SK-N-DZ (cell line): Measurements from ENCODE around the gene ZNRF1.
"Not testable (repeated sequence)": the region's sequence is repeated elsewhere in the genome, so short reads cannot be mapped to it uniquely, and the experiment has no call there.

ENCODE experiments used
- DNase-seq: peaks from one replicate; pipeline ENCODE4 v3.0.0-alpha.2; 2015; ENCODE audit warnings: low spot score

ZNRF1 gene

DNA sequence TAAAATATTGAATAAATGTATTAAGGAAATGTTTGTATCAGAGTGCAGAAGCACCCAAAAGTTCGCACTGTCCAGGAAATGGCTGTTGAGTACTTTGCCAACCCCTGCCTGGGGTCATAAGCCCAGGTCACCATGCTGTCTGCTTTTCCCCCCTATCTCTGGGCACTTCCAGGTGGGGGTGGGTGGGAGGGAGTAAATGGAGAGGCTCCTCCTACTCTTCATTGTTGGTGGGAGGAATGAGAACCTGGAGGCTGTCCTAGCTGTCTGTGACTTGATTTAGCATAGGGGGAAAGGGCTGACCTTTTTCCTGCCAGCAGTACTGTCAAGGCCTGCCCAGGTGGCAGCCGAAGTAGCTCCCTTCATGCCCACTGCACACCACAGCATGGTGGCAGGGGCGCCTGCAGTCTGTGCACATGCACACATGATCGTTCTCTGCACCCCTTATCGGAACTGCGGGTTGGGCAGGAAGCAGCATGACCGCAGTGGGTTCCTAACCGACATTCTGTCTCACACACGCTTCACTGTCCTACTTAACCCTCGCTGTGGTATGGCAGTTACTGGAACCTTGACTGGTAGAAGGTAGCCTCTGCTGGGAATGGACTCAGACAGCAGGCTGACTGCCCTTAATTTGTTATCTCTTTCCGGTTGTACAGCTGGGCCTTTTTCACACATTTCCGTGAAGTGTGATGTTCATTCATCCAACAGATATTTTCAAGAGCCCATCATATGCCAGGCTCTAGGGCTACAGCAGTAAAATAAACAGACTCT lies 76.3 kb downstream of the ZNRF1 start:
- DNase-seq = no peak

DNA sequence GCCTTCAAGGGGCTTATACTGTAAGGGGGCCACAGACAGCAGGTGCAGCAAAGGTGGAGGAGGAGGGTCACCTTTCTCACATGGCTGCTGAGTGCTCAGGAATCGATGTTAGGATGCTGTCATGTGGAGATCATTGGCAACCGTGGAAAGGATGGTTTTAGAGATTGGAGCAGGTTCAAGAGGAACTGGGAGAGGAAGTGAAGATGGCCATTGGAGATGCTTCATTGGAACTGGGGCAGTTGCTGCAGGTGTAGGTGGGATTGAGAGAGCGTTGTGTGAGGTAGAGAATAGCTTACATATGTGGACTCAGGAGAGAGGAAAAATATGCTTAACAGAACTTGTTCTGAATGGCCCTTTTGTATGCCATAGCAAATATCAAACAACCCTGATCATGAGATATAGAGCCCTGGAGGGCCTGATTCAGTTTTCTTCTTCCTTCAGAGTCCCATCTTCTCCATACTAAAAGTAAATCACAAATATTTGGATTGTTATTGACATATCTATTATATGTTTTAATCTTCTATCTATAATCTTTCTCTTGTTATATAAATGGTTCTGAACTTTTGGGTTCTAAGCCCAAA lies 77.0 kb downstream of the ZNRF1 start:
- no peak for DNase-seq

DNA sequence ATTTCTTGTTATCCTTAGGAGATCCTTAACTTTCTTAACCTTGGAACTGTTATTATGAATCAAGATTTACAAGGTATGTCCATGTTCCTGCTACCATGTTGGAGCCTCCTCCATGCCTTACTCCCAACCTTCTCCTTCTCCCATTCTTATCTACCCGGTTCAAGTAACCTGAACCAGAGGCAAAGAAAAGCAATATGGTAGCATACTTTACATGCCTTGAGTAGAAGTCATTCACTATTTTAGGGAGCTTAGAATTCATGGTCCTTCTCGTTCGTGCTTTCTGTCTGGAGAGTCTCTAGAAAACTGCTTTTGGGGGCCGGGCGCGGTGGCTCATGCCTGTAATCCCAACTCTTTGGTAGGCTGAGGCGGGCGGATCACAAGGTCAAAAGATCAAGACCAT lies 80.1 kb downstream of the ZNRF1 start:
- no peak for DNase-seq

DNA sequence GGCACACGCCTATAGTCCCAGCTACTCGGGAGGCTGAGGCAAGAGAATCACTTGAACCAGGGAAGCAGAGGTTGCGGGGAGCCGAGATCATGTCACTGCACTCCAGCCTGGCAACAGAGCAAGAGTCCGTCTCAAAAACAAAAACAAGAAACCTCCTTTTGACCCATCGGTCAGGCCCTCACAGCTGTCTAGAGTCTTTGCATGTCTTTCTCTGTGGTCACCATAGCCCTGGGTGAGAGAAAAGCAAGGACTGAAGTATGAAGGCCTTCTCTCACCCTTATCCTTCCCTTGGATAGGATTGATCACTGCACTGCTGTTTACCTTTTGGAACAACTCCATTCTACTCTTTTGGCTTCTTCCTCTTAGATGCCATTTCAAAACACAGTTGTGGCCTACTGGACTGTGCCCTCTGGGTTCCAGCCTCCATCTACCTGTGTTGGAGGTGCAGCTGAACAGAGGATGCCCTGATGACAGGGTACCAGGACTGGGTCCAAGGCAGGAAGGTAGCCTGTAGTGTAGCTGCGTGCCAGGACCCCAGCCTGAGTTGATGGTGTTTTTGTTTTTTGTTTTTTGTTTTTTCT lies 80.6 kb downstream of the ZNRF1 start:
- DNase-seq = no peak

DNA sequence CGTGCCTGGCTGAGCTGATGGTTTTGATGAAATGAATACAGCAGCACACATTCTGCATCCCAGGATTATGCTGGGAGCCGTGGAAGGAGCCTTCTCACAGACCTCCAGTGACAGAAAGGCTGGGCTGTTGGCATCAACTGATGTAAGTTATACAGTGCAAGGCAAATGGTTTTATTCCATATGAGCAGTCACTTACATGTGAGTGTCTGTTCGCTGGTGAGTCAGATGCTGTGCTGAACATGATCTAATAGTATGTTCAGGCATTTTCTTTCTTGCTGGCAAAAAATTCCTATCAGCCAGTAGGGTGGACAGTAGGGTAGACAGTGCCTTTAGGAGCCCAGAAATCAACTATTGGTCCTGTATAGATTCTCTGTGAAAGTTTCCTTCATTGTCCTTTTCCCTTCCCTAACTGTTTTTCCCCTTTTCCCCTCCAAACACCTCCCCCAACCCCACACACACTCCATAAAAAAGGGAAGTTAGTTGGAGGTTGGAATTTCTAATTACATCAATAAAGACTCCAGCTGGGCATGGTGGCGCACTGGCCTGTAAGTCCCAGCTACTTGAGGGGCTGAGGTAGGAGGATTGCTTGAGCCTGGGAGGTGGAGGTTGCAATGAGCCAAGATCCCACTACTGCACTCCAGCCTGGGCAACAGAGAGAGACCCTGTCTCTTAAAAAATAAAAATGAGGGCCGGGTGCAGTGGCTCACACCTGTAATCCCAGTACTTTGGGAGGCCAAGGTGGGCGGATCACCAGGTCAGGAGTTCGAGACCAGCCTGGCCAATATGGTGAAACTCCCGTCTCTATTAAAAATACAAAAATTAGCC lies 81.6 kb downstream of the ZNRF1 start:
- no peak for DNase-seq

DNA sequence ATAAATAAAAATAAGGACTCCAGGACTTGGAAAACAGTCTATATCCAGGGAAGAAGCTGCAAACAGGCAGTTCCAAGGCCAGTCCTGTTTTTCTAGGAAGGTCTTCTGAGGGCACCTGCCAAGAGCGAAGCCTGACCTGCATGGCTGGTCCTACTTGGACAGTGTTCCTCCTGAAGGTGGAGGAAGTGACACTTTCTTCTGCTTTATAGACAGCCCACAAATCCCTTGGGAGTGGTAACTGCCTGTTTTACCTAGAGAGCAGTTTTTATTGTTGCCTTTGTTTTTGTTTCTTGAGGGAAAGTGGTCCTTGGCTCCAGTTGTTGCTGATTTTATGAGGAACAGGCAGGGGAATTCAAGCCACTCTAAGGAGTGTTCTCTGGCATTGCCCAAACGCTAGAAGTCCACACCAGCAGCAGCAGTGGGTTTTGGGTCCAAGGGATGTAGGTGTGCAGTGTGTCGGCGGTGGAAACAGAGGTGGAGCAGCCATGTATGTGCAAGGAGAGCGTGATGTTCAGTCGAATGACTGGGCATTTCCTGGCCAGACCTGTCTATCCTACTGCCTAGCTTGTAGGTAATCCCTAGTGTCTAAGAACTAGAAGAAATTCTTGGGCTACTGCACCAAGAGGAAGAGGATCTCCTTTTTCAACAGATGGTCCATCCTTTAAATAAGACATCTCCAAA lies 82.5 kb downstream of the ZNRF1 start:
- no peak for DNase-seq

DNA sequence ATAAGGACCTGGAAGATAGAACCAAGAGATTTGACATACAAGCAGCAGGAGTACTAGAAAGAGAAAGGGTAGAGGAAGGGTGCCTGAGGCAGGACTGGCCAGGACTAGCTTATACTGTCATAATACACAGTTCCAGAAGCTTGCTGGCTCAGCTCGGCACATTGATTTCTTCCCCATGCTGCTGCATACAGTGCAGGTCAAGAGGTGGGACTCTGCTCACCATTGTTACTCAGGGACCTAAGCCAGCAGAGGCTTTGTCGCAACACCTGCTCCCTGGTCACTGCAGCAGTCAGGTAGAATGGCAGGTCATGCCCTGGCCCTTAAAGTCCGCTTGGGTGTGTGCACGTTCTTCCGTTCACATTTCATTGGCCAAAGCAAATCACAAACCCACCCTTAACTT lies 85.0 kb downstream of the ZNRF1 start:
- DNase-seq = no peak

DNA sequence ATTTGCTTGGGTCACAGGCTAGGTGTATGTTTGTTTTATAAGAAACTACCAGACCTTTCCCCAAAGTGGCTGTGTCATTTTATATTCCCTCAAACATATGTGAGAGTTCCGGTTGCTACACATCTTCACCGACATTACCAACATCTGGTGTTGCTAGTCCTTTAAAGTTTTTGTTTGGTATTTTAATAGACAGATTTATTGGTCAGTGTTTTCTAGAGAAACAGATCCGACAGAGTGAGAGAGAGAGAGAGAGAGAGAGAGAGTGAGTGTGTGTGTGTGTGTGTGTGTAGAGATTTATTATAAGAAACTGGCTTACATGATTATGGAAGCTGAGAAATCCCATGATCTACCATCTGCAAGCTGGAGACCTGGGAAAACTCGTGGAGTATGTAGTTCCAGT lies 86.7 kb downstream of the ZNRF1 start:
- no peak for DNase-seq

DNA sequence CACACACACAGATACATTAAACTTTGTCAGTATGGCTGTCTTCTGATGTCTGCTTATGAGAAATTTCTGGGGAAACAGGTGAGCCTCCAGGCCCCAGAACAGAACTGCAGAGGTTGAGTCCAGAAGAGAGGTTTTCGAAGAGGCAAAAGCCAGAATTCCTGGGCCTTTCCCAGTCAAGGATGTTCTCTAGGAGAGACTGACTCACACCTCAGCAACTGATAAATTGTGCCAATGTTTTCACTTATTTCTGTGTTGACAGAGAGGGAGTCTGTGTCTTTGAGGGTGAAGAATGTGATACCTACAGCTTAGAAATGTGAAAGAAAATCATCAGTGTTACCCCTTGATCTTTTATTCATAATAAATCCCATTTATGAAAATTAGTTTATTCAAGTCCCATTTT lies 87.5 kb downstream of the ZNRF1 start:
- DNase-seq = no peak

DNA sequence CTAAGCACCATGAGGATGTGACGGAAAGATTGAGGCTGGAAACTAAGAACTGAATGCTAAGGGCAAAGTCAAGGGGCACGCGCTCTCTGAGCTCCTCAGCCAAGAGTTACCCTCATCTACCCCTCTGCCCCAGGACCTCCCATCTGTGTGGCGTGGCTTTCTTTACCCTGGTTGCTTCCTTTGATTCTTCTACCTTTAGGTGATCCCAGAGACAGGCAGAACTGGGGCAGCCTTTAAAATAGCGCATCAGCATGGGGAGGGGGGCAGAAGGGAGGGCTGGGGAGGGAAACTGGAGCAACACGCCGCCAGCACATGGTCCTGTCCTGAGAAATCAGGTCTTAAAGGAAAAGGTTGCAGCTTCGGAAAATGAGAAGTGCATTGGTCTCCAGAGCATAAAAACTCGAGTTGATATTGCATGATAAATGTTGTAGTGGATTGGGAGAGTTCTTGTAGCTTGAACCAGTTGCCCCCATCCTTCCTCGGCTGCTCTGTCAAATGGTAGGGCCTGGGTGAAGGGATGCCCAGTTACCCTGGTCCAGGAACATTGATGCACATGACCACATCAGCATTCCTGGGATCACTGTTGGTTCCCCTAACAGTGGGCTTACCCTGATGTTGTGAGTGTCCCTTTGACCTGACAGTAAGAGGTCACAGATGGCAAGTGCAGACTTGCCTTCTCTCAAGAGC lies 88.0 kb downstream of the ZNRF1 start:
- no peak for DNase-seq

DNA sequence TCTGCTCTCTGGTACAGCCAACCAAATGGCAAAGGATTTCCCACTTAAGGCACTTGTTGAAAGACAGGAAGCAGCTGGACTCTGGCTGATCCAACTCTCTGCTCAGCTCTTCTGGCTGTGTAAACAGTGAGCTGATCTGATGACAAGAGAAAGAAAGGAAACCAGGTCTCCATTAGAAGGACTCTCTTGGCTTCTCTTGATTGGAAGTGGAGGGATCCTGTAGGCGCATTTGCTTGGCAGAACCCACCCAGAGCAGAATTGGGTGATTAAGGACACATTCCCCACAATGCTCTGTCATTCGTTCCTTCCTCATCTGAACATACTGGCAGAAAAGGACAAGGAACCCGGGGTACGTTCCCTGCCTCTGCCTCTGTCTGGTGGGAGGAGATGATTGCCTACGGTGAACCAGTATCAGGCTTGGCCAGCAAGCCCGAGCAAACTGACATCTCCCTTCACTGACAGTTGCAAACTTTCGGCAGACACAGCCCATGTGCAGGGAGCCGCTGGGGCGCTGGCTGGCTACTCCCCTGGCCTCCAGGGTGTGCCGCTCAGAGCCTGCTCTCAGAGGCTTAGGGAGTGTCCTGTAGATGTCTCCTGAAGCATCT lies 88.7 kb downstream of the ZNRF1 start:
- DNase-seq = peak; percentile 28

DNA sequence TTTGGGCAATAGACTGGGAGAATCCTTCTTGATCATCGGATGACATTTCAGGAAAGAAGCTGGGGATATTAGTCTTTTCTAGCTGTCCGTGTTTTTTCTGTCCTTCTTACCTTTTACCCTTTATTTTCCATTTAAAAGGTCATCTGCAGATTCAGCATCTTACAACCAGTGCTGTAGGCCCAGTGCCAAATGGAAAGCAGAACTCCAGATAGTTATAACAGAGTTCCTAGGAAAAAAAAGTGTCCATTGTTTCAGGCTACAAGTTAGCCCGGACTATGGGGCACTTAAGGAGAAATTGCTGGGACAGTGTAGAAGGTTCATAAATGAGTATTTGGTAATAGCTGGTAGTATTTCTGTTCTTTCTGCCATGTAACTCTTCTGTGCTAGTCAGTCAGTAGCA lies 89.4 kb downstream of the ZNRF1 start:
- no peak for DNase-seq

DNA sequence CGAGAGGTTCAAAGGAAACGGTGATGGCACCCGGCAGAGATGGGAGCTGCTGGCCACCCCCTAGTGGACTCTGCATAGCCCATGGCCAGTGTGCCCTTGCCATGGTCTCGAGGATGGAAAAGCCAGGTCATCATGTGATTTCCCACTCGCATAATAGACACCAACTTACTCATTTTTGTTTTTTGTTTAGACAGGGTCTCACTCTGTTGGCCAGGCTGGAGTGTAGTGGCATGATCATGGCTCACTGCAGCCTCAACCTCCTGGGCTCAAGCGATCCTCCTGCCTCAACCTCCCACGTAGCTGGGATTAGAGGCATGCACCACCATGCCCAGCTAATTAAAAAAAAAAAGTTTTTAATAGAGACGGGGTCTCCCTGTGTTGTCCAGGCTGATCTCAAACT lies 90.1 kb downstream of the ZNRF1 start:
- DNase-seq = no peak

DNA sequence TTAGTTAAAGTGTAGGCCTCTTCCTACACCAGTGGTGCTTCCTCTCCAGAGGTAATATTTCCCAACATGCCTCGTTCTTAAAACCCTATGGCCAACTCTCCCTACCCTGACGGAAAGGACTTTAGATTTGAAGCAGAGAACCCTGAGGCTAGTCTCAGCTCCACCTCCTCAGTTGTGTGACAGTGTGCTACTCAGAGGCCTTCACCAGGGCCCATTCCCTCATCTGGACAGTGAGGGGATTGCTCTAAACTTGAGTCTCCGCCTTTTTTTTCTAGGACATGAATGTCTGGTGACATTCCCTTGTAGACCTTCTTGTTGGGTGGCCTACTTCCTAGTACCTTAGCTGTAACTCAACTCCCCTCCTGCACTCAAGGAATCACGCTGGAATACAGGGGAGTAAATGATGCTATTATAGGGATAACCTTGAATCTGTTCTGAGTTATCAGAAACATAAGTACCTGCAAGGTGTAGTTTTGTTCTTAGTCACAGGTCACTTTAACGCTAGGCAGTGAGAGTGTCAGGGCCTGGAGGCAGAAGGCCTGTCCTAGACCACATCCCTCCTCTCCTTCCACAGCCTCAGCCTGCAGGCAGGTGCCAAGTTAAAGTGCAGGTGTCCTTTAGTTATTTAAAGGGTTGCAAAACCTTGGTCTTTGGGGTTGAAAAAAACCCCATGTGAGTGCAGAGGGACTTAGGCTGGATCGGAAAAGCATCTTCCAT lies 90.8 kb downstream of the ZNRF1 start:
- DNase-seq = no peak

DNA sequence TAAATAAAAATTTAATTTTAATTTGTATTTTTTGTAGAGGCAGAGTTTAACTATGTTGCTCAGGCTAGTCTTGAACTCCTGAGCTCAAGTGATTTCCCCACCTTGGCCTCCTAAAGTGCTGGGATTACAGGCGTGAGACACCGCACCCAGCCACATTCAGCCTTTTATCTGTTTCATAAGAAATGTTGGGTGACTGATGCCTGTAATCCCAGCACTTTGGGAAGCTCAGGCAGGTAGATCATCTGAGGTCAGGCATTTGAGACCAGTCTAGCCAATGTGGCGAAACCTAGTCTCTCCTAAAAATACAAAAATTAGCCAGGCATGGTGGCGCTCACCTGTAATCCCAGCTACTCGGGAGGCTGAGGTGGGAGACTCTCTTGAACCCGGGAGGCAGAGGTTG lies 92.1 kb downstream of the ZNRF1 start:
- not testable (repeated sequence) for DNase-seq

DNA sequence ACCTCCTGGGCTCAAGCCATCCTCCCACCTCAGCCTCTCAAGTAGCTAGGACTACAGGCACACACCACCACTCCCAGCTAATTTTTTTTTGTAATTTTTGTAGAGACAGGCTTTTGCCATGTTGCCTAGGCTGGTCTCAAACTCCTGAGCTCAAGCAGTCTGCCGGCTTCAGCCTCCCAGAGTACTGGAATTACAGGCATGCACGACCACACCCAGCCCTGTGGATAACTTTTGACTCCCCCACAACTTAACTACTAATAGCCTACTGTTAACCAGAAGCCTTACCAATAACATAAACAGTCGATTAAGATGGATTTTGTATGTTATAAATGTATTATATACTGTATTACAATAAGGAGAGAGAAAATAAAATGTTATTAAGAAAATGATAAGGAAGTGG lies 92.8 kb downstream of the ZNRF1 start:
- DNase-seq = not testable (repeated sequence)

DNA sequence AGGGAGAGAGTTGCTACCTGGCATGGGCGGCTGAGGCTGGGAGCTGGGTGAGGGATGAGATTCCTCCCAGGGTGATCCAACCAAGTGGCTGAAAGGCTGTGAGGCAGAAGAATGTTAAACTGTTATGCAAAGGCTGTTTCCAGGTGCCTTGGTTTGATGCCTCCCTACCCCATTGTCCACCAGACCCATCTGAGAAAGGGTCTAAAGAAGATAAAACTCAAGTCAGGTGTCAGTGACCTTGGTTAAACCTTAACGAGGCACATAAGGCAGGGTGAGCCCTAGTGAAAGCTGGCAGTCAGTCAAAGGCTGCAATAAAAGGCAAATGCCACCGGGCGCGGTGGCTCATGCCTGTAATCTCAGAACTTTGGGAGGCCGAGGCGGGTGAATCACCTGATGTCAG lies 94.0 kb downstream of the ZNRF1 start:
- DNase-seq = no peak

DNA sequence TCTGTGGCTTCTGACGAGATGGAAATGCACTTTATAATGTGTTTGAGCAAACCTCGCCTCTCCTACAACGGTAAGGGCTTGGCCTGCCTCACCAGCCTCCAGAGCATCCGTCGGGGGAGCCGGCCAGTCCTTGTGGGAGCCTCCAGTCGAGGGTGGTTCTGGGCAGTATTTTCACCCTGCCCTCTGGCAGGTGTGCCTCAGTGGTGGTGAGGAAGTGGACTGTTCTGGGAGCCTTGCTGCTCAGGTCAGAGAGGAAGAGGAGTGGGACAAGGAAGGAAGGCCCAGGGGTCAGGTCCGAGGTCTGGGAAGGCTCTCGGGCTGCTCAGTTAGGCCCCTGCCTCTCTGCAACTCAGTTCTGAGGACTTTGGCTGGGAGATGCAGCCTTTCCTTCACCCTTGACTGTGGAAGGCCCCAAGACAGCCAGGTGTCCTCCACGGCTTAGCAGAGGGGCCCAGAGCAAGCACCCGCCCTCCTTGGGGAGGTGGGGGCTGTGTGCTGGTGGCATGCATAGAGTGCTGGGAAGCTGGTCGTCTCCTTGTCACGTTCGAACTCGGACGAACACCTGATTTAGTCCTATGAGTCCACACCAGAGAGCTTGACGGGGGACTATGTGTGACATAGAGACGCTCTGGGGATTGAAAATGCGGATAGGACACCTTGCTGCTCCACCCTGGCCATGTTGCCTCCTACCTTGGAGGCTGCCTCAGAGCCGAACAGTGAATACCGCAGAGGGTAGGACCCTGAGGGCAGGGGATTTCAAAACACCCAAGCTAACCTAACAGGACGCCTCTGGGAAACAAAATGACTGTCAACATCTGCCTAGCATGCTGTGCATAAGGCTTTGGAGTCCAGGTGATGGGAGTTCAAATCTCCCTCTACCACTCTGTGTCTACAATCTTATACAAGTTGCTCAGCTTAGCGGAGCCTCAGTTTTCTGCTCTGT lies 95.0 kb downstream of the ZNRF1 start:
- no peak for DNase-seq

DNA sequence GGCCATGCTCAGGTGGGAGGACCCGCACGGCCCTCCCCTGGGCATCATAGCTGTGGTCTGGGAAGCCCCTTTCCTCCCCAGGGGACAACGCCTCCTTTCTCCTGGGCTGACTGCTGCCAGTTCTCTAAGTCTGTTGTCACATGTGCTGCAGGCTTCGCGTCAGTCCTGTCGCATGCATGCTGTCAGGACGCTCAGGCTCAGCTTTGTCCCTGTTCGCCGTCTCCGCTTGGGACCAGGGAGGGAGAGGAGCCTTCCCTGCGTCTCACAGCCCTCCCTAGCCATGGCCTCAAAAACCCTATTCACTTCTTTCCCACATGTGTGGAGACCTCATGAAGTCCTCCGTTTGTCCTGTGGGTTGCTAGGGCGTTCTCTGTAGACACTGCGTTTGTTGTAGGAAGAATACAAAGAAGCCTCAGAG lies 96.4 kb downstream of the ZNRF1 start:
- DNase-seq = no peak
